ENCODE measurements around the gene ZNF175.
A peak's percentile ranks its signal among the peaks of the same experiment; 100 is the strongest.

GRCh38 chr19:51637362-51637978 is 66.4 kb downstream of the ZNF175 start:
- TF ChIP-seq FOXM1 (IDR thresholded peaks at IDR 0.05; ENCODE audit: low read depth) (no peak), CTCF (IDR thresholded peaks at IDR 0.05) (peak; percentile 58), TAF1 (IDR thresholded peaks at IDR 0.05; ENCODE audit: borderline replicate concordance, low read depth, low read length) (no peak), CHD2 (IDR thresholded peaks at IDR 0.05; ENCODE audit: low read length, partially characterized antibody) (no peak), EP300 (IDR thresholded peaks at IDR 0.05; ENCODE audit: borderline replicate concordance in 1 of 2, low read depth in 1 of 2, low read length in 1 of 2) (no peak)

Measured in SK-N-SH (cell line).